ENCODE measurements around the gene NIPAL3.
A peak's percentile ranks its signal among the peaks of the same experiment; 100 is the strongest.

Gene NIPAL3

DNA sequence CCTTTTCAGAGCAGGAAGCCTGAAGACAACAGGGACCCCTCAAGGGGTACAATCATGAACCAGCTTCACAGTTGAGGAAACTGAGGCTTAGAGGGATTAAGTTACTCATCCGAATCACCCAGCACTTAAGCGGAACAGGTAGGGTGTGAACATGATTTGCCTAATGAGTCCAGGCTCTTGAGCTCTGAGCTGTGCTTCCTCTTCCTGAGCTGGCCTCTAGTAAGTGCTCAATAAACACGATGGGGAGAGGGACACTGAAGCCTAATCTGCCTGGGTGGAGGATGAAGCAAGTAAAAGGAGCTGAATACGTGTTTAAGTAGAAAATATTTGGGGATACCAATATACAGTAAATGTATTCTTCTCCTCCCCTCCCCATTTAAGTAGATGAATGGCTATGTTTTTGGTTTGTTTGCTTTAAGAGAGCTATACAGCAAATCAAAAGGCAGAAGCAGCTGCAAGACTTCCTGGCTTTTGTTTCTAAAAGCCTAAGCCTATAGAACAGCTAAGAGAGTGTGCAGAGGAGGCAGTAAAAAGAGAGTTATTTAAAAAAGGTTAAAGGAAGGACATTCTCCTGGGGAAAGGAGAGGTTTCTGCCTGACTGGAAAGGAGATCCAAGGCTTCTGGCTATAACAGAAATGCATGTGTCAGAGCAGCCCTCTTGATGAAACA, 22.5 kb upstream of the NIPAL3 start:
- ATAC-seq = no peak
- TF ChIP-seq ZFP3 (CRISPR knock-in tag; IDR thresholded peaks at IDR 0.05) (no peak), TOX (CRISPR knock-in tag; IDR thresholded peaks at IDR 0.05; ENCODE audit: borderline replicate concordance) (no peak), ARNTL (CRISPR knock-in tag; IDR thresholded peaks at IDR 0.05; ENCODE audit: borderline replicate concordance, low read depth) (no peak), RARB (CRISPR knock-in tag; IDR thresholded peaks at IDR 0.05) (no peak), GLIS3 (CRISPR knock-in tag; IDR thresholded peaks at IDR 0.05) (no peak), OSR1 (CRISPR knock-in tag; IDR thresholded peaks at IDR 0.05) (no peak), ZNF8 (CRISPR knock-in tag; IDR thresholded peaks at IDR 0.05) (no peak), CSDC2 (CRISPR knock-in tag; IDR thresholded peaks at IDR 0.05) (no peak), ZNF565 (CRISPR knock-in tag; conservative IDR thresholded peaks at IDR 0.05; ENCODE audit: low read depth) (no peak), ZFP30 (CRISPR knock-in tag; IDR thresholded peaks at IDR 0.05) (no peak), ZNF70 (CRISPR knock-in tag; IDR thresholded peaks at IDR 0.05) (no peak)
- TF ChIP-seq, protein P1, sequence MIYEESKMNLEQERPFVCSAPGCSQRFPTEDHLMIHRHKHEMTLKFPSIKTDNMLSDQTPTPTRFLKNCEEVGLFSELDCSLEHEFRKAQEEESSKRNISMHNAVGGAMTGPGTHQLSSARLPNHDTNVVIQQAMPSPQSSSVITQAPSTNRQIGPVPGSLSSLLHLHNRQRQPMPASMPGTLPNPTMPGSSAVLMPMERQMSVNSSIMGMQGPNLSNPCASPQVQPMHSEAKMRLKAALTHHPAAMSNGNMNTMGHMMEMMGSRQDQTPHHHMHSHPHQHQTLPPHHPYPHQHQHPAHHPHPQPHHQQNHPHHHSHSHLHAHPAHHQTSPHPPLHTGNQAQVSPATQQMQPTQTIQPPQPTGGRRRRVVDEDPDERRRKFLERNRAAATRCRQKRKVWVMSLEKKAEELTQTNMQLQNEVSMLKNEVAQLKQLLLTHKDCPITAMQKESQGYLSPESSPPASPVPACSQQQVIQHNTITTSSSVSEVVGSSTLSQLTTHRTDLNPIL (CRISPR knock-in tag; IDR thresholded peaks at IDR 0.05; ENCODE audit: low read depth) = no peak
- TF ChIP-seq, protein P2, sequence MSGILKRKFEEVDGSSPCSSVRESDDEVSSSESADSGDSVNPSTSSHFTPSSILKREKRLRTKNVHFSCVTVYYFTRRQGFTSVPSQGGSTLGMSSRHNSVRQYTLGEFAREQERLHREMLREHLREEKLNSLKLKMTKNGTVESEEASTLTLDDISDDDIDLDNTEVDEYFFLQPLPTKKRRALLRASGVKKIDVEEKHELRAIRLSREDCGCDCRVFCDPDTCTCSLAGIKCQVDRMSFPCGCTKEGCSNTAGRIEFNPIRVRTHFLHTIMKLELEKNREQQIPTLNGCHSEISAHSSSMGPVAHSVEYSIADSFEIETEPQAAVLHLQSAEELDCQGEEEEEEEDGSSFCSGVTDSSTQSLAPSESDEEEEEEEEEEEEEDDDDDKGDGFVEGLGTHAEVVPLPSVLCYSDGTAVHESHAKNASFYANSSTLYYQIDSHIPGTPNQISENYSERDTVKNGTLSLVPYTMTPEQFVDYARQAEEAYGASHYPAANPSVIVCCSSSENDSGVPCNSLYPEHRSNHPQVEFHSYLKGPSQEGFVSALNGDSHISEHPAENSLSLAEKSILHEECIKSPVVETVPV (CRISPR knock-in tag; IDR thresholded peaks at IDR 0.05) = no peak
- TF ChIP-seq, protein P3, sequence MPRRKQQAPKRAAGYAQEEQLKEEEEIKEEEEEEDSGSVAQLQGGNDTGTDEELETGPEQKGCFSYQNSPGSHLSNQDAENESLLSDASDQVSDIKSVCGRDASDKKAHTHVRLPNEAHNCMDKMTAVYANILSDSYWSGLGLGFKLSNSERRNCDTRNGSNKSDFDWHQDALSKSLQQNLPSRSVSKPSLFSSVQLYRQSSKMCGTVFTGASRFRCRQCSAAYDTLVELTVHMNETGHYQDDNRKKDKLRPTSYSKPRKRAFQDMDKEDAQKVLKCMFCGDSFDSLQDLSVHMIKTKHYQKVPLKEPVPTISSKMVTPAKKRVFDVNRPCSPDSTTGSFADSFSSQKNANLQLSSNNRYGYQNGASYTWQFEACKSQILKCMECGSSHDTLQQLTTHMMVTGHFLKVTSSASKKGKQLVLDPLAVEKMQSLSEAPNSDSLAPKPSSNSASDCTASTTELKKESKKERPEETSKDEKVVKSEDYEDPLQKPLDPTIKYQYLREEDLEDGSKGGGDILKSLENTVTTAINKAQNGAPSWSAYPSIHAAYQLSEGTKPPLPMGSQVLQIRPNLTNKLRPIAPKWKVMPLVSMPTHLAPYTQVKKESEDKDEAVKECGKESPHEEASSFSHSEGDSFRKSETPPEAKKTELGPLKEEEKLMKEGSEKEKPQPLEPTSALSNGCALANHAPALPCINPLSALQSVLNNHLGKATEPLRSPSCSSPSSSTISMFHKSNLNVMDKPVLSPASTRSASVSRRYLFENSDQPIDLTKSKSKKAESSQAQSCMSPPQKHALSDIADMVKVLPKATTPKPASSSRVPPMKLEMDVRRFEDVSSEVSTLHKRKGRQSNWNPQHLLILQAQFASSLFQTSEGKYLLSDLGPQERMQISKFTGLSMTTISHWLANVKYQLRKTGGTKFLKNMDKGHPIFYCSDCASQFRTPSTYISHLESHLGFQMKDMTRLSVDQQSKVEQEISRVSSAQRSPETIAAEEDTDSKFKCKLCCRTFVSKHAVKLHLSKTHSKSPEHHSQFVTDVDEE (CRISPR knock-in tag; IDR thresholded peaks at IDR 0.05) = no peak
- TF ChIP-seq, protein P4, sequence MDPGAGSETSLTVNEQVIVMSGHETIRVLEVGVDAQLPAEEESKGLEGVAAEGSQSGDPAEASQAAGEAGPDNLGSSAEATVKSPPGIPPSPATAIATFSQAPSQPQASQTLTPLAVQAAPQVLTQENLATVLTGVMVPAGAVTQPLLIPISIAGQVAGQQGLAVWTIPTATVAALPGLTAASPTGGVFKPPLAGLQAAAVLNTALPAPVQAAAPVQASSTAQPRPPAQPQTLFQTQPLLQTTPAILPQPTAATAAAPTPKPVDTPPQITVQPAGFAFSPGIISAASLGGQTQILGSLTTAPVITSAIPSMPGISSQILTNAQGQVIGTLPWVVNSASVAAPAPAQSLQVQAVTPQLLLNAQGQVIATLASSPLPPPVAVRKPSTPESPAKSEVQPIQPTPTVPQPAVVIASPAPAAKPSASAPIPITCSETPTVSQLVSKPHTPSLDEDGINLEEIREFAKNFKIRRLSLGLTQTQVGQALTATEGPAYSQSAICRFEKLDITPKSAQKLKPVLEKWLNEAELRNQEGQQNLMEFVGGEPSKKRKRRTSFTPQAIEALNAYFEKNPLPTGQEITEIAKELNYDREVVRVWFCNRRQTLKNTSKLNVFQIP (CRISPR knock-in tag; IDR thresholded peaks at IDR 0.05; ENCODE audit: borderline replicate concordance, low read depth) = no peak

DNA sequence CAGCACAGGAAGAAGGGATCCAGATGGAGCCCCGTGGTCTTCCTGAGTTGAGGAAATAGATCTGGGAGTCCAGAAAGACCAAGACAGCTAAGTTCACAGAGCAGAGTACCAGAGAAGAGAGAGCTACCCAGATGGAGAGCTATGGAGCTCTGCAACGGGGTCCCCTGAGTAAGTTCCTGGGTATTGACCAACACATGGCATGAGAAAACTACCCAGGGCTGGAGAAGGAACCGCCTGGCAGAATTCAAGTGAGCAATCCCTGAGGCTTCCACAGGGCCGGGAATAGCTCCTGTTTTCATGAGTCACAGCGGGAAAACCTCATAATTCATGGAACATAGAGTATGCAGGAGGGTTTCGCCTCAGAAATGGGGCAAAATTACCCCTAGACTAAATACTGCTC, 21.7 kb upstream of the NIPAL3 start:
- peak; percentile 72 for ATAC-seq
- TF ChIP-seq ESRRG (CRISPR knock-in tag; IDR thresholded peaks at IDR 0.05) = no peak
- no peak for TF ChIP-seq ZFP30 (CRISPR knock-in tag; IDR thresholded peaks at IDR 0.05)
- TF ChIP-seq, protein P4 (CRISPR knock-in tag; IDR thresholded peaks at IDR 0.05; ENCODE audit: borderline replicate concordance, low read depth) = no peak
- no peak for TF ChIP-seq PPARA (CRISPR knock-in tag; IDR thresholded peaks at IDR 0.05; ENCODE audit: borderline replicate concordance)
- TF ChIP-seq, protein P5, sequence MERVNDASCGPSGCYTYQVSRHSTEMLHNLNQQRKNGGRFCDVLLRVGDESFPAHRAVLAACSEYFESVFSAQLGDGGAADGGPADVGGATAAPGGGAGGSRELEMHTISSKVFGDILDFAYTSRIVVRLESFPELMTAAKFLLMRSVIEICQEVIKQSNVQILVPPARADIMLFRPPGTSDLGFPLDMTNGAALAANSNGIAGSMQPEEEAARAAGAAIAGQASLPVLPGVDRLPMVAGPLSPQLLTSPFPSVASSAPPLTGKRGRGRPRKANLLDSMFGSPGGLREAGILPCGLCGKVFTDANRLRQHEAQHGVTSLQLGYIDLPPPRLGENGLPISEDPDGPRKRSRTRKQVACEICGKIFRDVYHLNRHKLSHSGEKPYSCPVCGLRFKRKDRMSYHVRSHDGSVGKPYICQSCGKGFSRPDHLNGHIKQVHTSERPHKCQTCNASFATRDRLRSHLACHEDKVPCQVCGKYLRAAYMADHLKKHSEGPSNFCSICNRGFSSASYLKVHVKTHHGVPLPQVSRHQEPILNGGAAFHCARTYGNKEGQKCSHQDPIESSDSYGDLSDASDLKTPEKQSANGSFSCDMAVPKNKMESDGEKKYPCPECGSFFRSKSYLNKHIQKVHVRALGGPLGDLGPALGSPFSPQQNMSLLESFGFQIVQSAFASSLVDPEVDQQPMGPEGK (CRISPR knock-in tag; IDR thresholded peaks at IDR 0.05; ENCODE audit: borderline replicate concordance) = no peak
- no peak for TF ChIP-seq ZNF8 (CRISPR knock-in tag; IDR thresholded peaks at IDR 0.05)
- TF ChIP-seq ZNF565 (CRISPR knock-in tag; conservative IDR thresholded peaks at IDR 0.05; ENCODE audit: low read depth) = no peak
- TF ChIP-seq, protein P1 (CRISPR knock-in tag; IDR thresholded peaks at IDR 0.05; ENCODE audit: low read depth) = no peak
- no peak for TF ChIP-seq CSDC2 (CRISPR knock-in tag; IDR thresholded peaks at IDR 0.05)
- TF ChIP-seq ZC3H10 (CRISPR knock-in tag; IDR thresholded peaks at IDR 0.05) = no peak
